Uterus (tissue), 2 donors: ENCODE measurements around the gene CBFA2T2.

Source experiments
- POLR2A ChIP-seq, 2 donors: fragments of 450-650 bp; IDR thresholded peaks; one replicate each; pipeline ENCODE4 v1.6.1; 2016; ENCODE audit warnings: antibody characterized with exemption in 2 of 2, mild to moderate bottlenecking in 1 of 2, moderate library complexity in 1 of 2
- TF ChIP-seq, protein P1 (sequence below), 4 experiments: fragments of 200-600 bp in 2 of 4; fragments of 450-650 bp in 2 of 4; sonication (generic) in 2 of 4; IDR thresholded peaks; one replicate each; pipeline ENCODE4 v1.5.1; 2016 to 2019; ENCODE audit warnings: antibody characterized with exemption in 4 of 4, mild to moderate bottlenecking in 2 of 4, moderate library complexity in 1 of 4

DNA sequence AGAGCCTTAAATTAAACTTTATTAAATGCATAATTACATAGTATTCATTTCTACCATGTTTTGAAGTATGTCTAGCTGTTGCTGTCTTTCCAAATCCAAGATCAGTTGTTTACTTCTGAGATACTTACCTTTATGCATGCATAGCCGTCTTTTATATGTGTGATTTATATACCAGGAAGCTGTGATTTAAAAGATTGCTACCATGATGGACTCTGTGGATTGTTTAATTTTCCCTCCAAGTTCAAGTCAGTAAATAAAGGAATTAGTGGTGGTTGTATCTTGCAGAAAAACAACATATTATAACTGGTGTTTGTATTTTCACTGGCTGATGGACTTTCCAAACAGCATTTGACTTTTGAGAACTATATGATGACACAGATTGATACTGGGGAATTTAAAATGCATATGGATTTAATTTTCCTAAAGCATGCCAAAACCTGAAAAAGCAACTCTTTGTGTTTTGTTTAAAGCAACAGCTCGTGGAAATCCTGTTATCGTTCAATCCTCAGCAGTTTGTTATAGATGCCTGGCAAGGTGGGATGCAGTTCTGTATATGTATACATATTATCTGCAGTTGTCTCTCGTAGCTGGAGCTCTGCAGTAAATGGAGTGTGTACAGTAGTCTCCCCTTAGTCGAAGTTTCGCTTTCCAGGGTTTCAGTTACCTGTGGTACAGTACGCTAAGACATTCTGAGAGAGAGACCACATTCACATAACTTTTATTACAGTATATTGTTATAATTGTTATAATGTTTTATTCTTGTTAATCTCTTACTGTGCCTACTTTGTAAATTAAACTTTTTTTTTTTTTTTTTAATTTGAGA is 77.1 kb downstream of the CBFA2T2 start:
- TF ChIP-seq, protein P1, sequence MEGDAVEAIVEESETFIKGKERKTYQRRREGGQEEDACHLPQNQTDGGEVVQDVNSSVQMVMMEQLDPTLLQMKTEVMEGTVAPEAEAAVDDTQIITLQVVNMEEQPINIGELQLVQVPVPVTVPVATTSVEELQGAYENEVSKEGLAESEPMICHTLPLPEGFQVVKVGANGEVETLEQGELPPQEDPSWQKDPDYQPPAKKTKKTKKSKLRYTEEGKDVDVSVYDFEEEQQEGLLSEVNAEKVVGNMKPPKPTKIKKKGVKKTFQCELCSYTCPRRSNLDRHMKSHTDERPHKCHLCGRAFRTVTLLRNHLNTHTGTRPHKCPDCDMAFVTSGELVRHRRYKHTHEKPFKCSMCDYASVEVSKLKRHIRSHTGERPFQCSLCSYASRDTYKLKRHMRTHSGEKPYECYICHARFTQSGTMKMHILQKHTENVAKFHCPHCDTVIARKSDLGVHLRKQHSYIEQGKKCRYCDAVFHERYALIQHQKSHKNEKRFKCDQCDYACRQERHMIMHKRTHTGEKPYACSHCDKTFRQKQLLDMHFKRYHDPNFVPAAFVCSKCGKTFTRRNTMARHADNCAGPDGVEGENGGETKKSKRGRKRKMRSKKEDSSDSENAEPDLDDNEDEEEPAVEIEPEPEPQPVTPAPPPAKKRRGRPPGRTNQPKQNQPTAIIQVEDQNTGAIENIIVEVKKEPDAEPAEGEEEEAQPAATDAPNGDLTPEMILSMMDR (IDR thresholded peaks at IDR 0.05), result no peak
- TF ChIP-seq POLR2A (IDR thresholded peaks at IDR 0.05), result no peak
